BE2C (cell line): ENCODE data around the gene STAG1.

Source experiments
- DNase-seq: peaks from one replicate; pipeline ENCODE4 v3.0.0-alpha.2; 2020
- H3K27me3 ChIP-seq: fragments of 250-450 bp; sonication (Bioruptor Pico); 2 replicates; pipeline ENCODE4 v1.5.1; 2020; ENCODE audit warnings: mild to moderate bottlenecking
- H3K36me3 ChIP-seq: fragments of 250-450 bp; sonication (Bioruptor Pico); 2 replicates; pipeline ENCODE4 v1.5.1; 2020; ENCODE audit warnings: mild to moderate bottlenecking
- H3K4me1 ChIP-seq: fragments of 250-450 bp; sonication (Bioruptor Pico); 2 replicates; pipeline ENCODE4 v1.5.1; 2020
- H3K4me3 ChIP-seq: 2 replicates; pipeline ENCODE4 v1.5.1; 2011; ENCODE audit warnings: low read depth, low read length
- H3K9me3 ChIP-seq: fragments of 250-450 bp; sonication (Bioruptor Pico); 2 replicates; pipeline ENCODE4 v1.5.1; 2020
- CTCF ChIP-seq: IDR thresholded peaks from 2 replicates; pipeline ENCODE4 v1.5.1; 2012; ENCODE audit warnings: mild to moderate bottlenecking, low read depth, low read length

STAG1 gene

GRCh38 chr3:136513367-136513766 is 238.8 kb downstream of the STAG1 start:
- Histone ChIP-seq H3K36me3 (no peaks in the 10 kb centered on the region), H3K27me3 (no peaks in the 10 kb centered on the region), H3K9me3 (no peaks in the 10 kb centered on the region), H3K4me3 (no peak overlapping the region), H3K4me1 (peaks cover 7% of the 10 kb centered on the region)
- DNase-seq = no peak
- TF ChIP-seq CTCF = no peak

- Histone ChIP-seq H3K27me3 (no peaks in the 10 kb centered on the region), H3K9me3 (no peaks in the 10 kb centered on the region), H3K4me3 (no peak overlapping the region), H3K4me1 (peaks cover 4% of the 10 kb centered on the region; the same call in 1 of the 2 replicates), H3K36me3 (no peaks in the 10 kb centered on the region)
- DNase-seq = no peak
- TF ChIP-seq CTCF = no peak
Measured at GRCh38 chr3:136512381-136512780, 239.8 kb downstream of the STAG1 start.

DNA sequence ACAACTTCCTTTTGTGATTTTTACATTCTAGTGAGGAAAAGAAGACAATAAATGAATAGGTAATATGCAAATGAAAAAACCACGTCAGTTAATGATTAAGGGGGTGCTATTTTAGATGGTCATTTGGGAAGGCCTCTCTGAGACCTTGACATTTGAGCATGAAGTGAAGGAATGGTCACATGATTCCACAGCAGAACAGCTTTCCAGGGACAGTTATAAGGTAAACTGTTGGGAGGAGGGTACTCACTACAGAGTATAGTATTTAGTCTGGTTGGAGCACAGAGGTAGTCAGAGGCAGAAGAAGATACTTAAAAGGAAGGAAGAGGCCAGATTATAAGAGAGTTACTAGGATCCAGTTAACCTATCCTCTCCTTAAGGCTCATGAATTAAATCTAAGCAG is 246.5 kb downstream of the STAG1 start:
- Histone ChIP-seq H3K9me3 (no peaks in the 10 kb centered on the region), H3K4me3 (no peak overlapping the region), H3K27me3 (no peaks in the 10 kb centered on the region), H3K36me3 (no peaks in the 10 kb centered on the region), H3K4me1 (no peaks in the 10 kb centered on the region)
- no peak for DNase-seq
- no peak for TF ChIP-seq CTCF

GRCh38 chr3:136503056-136503455 is 249.1 kb downstream of the STAG1 start:
- TF ChIP-seq CTCF = no peak
- Histone ChIP-seq H3K9me3 (no peaks in the 10 kb centered on the region), H3K27me3 (no peaks in the 10 kb centered on the region), H3K4me1 (no peaks in the 10 kb centered on the region), H3K4me3 (no peak overlapping the region), H3K36me3 (no peaks in the 10 kb centered on the region)
- no peak for DNase-seq

- DNase-seq = no peak
- no peaks in the 10 kb centered on the region for H3K9me3 ChIP-seq
- H3K4me3 ChIP-seq = no peak overlapping the region
- no peaks in the 10 kb centered on the region for H3K4me1 ChIP-seq
- no peaks in the 10 kb centered on the region for H3K36me3 ChIP-seq
- H3K27me3 ChIP-seq = no peaks in the 10 kb centered on the region
- no peak for TF ChIP-seq CTCF
Measured at GRCh38 chr3:136498919-136499447, 253.2 kb downstream of the STAG1 start.

DNA sequence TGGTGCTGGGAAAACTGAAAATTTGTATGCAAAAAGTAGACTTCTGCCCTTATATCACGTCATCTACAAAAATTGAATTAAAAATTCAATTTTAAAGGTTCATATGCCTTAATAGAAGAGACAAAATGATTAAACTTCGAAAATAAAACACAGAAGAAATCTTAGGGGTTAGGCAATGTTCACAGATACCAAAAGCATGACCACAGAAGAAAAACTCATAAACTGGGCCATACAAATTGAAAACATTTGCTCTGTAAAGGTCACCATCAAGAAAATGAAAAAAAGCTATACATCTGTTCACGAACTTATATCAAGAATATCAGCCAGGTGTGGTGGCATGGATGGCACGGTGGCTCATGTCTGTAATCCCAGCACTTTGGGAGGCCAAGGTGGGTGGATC is 257.0 kb downstream of the STAG1 start:
- no peaks in the 10 kb centered on the region for H3K4me1 ChIP-seq
- no peaks in the 10 kb centered on the region for H3K27me3 ChIP-seq
- no peaks in the 10 kb centered on the region for H3K36me3 ChIP-seq
- no peak for DNase-seq
- TF ChIP-seq CTCF = no peak
- H3K9me3 ChIP-seq = no peaks in the 10 kb centered on the region
- no peak overlapping the region for H3K4me3 ChIP-seq
